ENCODE data around the gene CMYA5.

DNA sequence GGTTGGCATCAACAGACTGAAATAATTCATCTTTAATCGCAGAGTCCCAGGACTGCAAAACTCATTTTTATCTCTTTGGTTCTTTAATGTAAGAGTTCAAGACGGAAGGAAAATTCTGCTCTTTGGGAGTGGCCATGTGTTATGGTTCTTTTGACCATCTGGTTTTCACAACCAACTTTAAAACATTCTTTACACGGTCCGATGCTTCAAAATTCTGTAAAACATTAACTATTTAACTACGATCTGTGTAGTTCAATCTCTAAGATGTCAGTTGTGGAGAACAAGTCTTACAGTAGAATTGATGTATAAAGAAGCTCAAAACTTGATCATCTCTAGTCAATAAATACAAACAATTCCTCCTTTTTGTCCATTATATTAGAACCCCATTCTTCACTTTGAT, 83.0 kb downstream of the CMYA5 start:
- TF ChIP-seq, protein P1, sequence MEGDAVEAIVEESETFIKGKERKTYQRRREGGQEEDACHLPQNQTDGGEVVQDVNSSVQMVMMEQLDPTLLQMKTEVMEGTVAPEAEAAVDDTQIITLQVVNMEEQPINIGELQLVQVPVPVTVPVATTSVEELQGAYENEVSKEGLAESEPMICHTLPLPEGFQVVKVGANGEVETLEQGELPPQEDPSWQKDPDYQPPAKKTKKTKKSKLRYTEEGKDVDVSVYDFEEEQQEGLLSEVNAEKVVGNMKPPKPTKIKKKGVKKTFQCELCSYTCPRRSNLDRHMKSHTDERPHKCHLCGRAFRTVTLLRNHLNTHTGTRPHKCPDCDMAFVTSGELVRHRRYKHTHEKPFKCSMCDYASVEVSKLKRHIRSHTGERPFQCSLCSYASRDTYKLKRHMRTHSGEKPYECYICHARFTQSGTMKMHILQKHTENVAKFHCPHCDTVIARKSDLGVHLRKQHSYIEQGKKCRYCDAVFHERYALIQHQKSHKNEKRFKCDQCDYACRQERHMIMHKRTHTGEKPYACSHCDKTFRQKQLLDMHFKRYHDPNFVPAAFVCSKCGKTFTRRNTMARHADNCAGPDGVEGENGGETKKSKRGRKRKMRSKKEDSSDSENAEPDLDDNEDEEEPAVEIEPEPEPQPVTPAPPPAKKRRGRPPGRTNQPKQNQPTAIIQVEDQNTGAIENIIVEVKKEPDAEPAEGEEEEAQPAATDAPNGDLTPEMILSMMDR (IDR thresholded peaks at IDR 0.05), result no peak
- TF ChIP-seq POLR2A (IDR thresholded peaks at IDR 0.05), result no peak
- no peak for TF ChIP-seq POLR2AphosphoS5 (IDR thresholded peaks at IDR 0.05)

Measured in breast epithelium (tissue), 3 donors.